AG10803 (cell line): ENCODE results near the gene KRTAP12-3.
"Not testable (repeated sequence)": the region's sequence is repeated elsewhere in the genome, so short reads cannot be mapped to it uniquely, and the experiment has no call there.

Source experiments
- DNase-seq: peaks from one replicate; pipeline ENCODE4 v3.0.0; 2010; ENCODE audit warnings: low read depth
- H3K4me3 ChIP-seq: 2 replicates; pipeline ENCODE4 v1.5.1; 2011; ENCODE audit warnings: mild to moderate bottlenecking, low read length, control low read depth
- TF ChIP-seq, protein P1 (sequence below): conservative IDR thresholded peaks from 2 replicates; pipeline ENCODE4 v1.5.1; 2011; ENCODE audit warnings: mild to moderate bottlenecking, low read length, control low read depth, inconsistent platforms

KRTAP12-3 gene

DNA sequence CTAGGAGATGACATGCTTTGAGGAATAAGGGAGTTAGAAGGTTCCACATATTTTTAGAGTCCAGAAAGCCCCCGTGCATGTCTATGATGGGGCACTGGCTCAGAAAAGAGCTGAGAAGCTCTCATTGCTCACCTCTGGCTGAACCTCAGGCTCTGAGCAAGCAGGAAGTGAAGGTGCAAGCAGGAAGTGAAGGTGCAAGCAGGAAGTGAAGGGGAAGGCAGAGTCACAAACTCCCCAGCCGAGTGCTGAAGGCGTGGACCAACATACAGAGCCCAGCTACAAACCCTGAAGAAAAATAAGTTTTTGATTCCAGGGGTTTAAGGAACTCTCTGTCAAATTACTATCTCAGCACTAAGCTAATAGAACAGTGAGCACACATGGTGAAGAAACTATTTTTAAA is 38.8 kb upstream of the KRTAP12-3 start:
- TF ChIP-seq, protein P1, sequence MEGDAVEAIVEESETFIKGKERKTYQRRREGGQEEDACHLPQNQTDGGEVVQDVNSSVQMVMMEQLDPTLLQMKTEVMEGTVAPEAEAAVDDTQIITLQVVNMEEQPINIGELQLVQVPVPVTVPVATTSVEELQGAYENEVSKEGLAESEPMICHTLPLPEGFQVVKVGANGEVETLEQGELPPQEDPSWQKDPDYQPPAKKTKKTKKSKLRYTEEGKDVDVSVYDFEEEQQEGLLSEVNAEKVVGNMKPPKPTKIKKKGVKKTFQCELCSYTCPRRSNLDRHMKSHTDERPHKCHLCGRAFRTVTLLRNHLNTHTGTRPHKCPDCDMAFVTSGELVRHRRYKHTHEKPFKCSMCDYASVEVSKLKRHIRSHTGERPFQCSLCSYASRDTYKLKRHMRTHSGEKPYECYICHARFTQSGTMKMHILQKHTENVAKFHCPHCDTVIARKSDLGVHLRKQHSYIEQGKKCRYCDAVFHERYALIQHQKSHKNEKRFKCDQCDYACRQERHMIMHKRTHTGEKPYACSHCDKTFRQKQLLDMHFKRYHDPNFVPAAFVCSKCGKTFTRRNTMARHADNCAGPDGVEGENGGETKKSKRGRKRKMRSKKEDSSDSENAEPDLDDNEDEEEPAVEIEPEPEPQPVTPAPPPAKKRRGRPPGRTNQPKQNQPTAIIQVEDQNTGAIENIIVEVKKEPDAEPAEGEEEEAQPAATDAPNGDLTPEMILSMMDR = no peak
- DNase-seq = no peak
- no peak overlapping the region for H3K4me3 ChIP-seq

DNA sequence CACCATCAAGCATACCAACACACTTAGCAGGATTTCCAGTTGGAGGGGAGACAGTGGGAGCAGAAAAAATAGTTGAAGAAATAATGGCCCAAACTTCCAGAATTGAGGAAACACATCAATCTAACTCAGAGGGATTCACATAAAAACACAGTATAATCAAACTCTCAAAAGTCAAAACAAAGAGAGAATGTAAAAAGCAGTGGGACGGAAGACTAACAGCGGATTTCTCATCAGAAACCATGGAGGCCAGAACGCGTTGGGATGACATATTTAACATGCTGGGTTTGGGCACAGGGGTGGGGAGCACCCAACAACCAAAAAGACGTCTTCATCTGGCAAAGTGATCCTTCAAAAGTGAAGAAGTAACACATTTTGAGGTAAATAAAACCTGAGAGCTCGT is 37.8 kb upstream of the KRTAP12-3 start:
- DNase-seq = no peak
- TF ChIP-seq, protein P1 = no peak
- H3K4me3 ChIP-seq = no peak overlapping the region

DNA sequence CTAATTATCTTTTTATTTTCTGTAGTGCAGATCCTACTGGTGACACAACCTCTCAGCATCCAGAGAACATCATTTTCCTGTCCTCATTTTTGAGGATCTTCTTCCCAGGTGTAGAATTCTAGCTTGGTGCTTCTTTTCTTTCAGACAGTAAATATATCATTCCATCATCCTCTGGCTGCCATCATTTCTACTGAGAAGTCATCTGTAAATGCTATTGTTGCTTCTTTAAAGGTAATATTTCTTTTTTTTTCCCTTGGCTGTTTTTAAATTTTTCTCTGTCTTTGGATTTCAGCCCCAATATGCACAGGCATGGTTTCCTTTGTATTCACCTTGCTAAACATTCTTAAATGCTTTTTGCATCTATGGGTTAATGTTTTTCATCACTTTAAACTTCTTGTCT is 34.2 kb upstream of the KRTAP12-3 start:
- no peak for DNase-seq
- TF ChIP-seq, protein P1 = no peak
- no peak overlapping the region for H3K4me3 ChIP-seq

DNA sequence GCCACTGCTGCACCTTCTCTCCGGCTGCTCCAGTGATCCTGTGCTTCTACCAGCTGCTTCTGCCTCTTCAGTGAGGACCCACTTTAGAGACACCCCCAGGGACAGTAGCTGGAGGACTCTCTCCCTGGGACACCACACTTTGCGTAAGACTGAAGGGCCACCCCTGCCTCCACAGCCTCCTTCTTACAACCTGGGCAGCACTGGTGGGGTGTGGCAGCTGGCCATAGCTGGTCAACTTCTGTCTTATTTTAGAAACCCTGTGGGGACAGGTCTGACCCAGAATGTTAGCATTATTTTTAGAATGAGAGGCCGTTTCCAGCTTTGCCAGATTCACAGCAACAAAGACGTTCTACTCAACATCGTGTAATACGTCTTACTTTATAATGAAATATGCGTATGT is 32.0 kb upstream of the KRTAP12-3 start:
- DNase-seq = no peak
- TF ChIP-seq, protein P1 = no peak
- H3K4me3 ChIP-seq = no peak overlapping the region

DNA sequence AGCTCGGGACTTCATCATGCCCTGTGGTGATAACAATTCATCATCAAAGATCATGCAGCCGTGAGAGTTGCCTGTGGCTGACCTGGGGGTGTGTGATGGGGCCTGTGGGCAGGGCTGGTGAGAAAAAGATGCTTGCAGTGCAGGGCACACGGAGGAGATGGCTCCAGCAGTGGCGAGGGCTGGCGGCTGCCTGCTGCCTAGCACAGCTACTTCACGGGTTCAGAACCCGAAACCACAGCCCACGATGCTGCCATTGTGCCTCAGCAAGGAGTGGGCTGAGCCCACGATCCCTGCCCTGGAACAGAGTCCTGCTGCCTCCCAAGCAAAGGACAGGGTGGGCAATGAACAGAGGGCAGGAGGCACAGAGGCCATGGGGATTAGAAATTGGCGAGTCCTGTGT is 31.5 kb upstream of the KRTAP12-3 start:
- DNase-seq = no peak
- TF ChIP-seq, protein P1 = no peak
- no peak overlapping the region for H3K4me3 ChIP-seq

DNA sequence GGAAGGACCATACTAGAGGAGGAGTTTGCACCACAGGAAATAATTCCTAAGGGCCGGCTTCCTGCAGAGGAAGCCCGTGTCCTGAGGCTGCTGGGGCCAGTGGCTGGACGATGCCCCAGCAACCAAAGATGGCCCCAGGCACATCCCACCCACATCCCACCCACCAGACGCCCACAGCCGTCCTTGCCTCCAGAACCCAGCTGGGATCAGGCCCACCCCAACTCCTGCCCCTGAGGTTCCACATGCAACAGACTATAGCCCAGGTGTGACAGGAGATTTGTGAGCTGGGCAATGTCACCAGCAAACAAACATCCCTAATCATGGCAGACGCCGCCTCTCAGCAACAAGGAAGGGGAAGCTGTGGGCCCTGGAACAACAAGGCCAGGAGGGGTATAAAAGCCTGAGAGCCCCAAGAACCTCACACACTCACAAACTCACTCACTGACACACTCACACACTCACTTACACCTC is 31.0 kb upstream of the KRTAP12-3 start, which contains the start of gene KRTAP10-9:
TSS of gene KRTAP10-9 (plus strand) at position 421 of the 471 bp plus-strand sequence. CDS start 79 bp downstream, outside the sequence.
- TF ChIP-seq, protein P1 = no peak
- H3K4me3 ChIP-seq = no peak within 1 kb of the TSS

DNA sequence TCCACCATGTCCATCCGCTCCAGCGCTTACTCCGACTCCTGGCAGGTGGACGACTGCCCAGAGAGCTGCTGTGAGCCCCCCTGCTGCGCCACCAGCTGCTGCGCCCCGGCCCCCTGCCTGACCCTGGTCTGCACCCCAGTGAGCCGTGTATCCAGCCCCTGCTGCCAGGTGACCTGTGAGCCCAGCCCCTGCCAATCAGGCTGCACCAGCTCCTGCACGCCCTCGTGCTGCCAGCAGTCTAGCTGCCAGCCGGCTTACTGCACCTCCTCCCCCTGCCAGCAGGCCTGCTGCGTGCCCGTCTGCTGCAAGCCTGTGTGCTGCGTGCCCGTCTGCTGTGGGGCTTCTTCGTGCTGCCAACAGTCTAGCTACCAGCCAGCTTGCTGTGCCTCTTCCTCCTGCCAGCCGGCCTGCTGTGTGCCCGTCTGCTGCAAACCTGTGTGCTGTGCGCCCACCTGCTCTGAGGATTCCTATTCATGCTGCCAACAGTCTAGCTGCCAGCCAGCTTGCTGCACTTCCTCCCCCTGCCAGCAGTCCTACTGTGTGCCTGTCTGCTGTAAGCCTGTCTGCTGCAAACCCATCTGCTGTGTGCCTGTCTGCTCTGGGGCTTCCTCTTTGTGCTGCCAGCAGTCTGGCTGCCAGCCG is 30.4 kb upstream of the KRTAP12-3 start:
- not testable (repeated sequence) for DNase-seq, H3K4me3 ChIP-seq

More for the DNA sequence above, 31.0 kb upstream of the KRTAP12-3 start, which contains the start of gene KRTAP10-9:
- no peak for DNase-seq

DNA sequence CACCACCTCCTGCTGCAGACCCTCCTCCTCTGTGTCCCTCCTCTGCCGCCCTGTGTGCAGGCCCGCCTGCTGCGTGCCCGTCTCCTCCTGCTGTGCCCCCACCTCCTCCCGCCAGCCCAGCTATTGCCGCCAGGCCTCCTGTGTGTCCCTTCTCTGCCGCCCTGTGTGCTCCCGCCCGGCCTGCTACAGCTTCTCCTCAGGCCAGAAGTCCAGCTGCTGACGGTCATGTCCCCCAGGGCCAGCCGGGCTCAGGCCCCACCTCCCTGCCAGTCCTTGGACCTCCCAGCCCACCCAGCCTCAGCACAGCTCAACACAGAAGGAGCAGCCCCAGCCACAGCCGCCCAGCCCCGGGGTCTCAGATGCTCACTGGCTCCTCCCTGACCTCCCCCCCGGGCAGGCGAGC is 29.9 kb upstream of the KRTAP12-3 start:
- not testable (repeated sequence) for H3K4me3 ChIP-seq, DNase-seq
